Lower lobe of right lung (tissue), 2 donors: ENCODE measurements around the gene ANKRD13A. TPM values are rescaled to one million over a fixed set of nuclear protein-coding genes. Genes with fewer than 3 reads are reported as not detected.

Experiments used
- ATAC-seq, 2 donors: fragments of 200-7000 bp; cut with Tn5 transposase; one replicate each; pipeline ENCODE4 v1.9.1; 2020 to 2022; ENCODE audit warnings: mild to moderate bottlenecking in 2 of 2, moderate library complexity in 2 of 2
- DNase-seq: peaks from one replicate; pipeline ENCODE4 v3.0.0-alpha.2; 2020
- H3K27ac ChIP-seq: fragments of 200-600 bp; one replicate; pipeline ENCODE4 v1.8.0; 2022
- H3K27me3 ChIP-seq: fragments of 200-600 bp; one replicate; pipeline ENCODE4 v1.8.0; 2022; ENCODE audit warnings: low read depth
- H3K36me3 ChIP-seq: fragments of 200-600 bp; one replicate; pipeline ENCODE4 v1.8.0; 2022; ENCODE audit warnings: mild to moderate bottlenecking
- H3K4me1 ChIP-seq: fragments of 200-600 bp; one replicate; pipeline ENCODE4 v1.8.0; 2022
- H3K4me3 ChIP-seq: fragments of 200-600 bp; one replicate; pipeline ENCODE4 v1.8.0; 2022; ENCODE audit warnings: mild to moderate bottlenecking
- H3K9me3 ChIP-seq: fragments of 200-600 bp; one replicate; pipeline ENCODE4 v1.8.0; 2022
- CTCF ChIP-seq: fragments of 200-600 bp; IDR thresholded peaks from one replicate; pipeline ENCODE4 v1.8.0; 2022; ENCODE audit warnings: antibody characterized with exemption, mild to moderate bottlenecking
- intact Hi-C: fragments of 100-400 bp; cut with DNase I; formaldehyde crosslinking; loops from one replicate; pipeline ENCODE4 v1.11.0; 2022
- total RNA-seq: library from RNA; stranded (reverse); fragmentation: NEBNext Ultra II Directional; extraction: Animal tissue kit (Norgen Biotek cat#: 25700); gene quantifications from one replicate; pipeline ENCODE4 v1.2.1, GENCODE V29; 2021
- donor health status: DM: no; HTN: yes; CAD: no; lungs with severe emphysema.

ANKRD13A gene
- total RNA-seq, 1 donor from 2014 or later: 62.5 TPM

GRCh38 chr12:109952873-109953272 is 46.4 kb upstream of the ANKRD13A start:
- no peak for TF ChIP-seq CTCF
- Histone ChIP-seq H3K27ac (no peak overlapping the region), H3K27me3 (no peaks in the 10 kb centered on the region), H3K4me3 (no peak overlapping the region), H3K9me3 (no peaks in the 10 kb centered on the region), H3K36me3 (peaks cover 99% of the 10 kb centered on the region), H3K4me1 (peaks cover 20% of the 10 kb centered on the region)
- DNase-seq: no peak
- intact Hi-C loops: no loop called here
- ATAC-seq: no peak

- H3K4me1 ChIP-seq: peaks cover 13% of the 10 kb centered on the region
- DNase-seq (no peak), ATAC-seq (no peak)
- H3K9me3 ChIP-seq: no peaks in the 10 kb centered on the region
- TF ChIP-seq CTCF: no peak
- H3K36me3 ChIP-seq: peaks cover 99% of the 10 kb centered on the region
- intact Hi-C loops: no loop called here
- no peak overlapping the region for H3K4me3 ChIP-seq
- H3K27me3 ChIP-seq: no peaks in the 10 kb centered on the region
- H3K27ac ChIP-seq: no peak overlapping the region
Measured at GRCh38 chr12:109953656-109954055, 45.6 kb upstream of the ANKRD13A start.

GRCh38 chr12:109958374-109958773 is 40.9 kb upstream of the ANKRD13A start:
- no peaks in the 10 kb centered on the region for H3K4me1 ChIP-seq
- H3K27me3 ChIP-seq: no peaks in the 10 kb centered on the region
- no peak for TF ChIP-seq CTCF
- ATAC-seq (no peak), DNase-seq (no peak)
- intact Hi-C loops: no loop called here
- H3K36me3 ChIP-seq: peaks cover 100% of the 10 kb centered on the region
- H3K4me3 ChIP-seq: no peak overlapping the region
- no peak overlapping the region for H3K27ac ChIP-seq
- H3K9me3 ChIP-seq: no peaks in the 10 kb centered on the region

GRCh38 chr12:109959411-109960093 is 39.7 kb upstream of the ANKRD13A start:
- intact Hi-C loops: no loop called here
- Histone ChIP-seq H3K27ac (no peak overlapping the region), H3K36me3 (peaks cover 94% of the 10 kb centered on the region), H3K4me1 (no peaks in the 10 kb centered on the region), H3K27me3 (no peaks in the 10 kb centered on the region), H3K9me3 (no peaks in the 10 kb centered on the region), H3K4me3 (no peak overlapping the region)
- ATAC-seq: no peak
- TF ChIP-seq CTCF: no peak
- DNase-seq: no peak

GRCh38 chr12:109961201-109961600 is 38.0 kb upstream of the ANKRD13A start:
- peaks cover 93% of the 10 kb centered on the region for H3K36me3 ChIP-seq

More at GRCh38 chr12:109961201-109961600, 38.0 kb upstream of the ANKRD13A start:
- no peaks in the 10 kb centered on the region for H3K9me3 ChIP-seq
- no peak for TF ChIP-seq CTCF
- peaks cover 4% of the 10 kb centered on the region for H3K4me1 ChIP-seq
- intact Hi-C loops: no loop called here
- ATAC-seq (no peak), DNase-seq (no peak)
- no peaks in the 10 kb centered on the region for H3K27me3 ChIP-seq
- H3K4me3 ChIP-seq: no peak overlapping the region
- H3K27ac ChIP-seq: no peak overlapping the region
